GM21526 (cell line): ENCODE results near the gene DUSP11.
"Not testable (repeated sequence)": the region's sequence is repeated elsewhere in the genome, so short reads cannot be mapped to it uniquely, and the experiment has no call there.

Experiments
- ATAC-seq: cut with Tn5 transposase; IDR thresholded peaks from one replicate; pipeline ENCODE4 v1.9.1; 2021; ENCODE audit warnings: moderate library complexity; ENCODE audit not compliant: unreplicated experiment, low FRiP score

The DUSP11 gene

GRCh38 chr2:73718851-73719621 is 60.9 kb downstream of the DUSP11 start:
- no peak for ATAC-seq

DNA sequence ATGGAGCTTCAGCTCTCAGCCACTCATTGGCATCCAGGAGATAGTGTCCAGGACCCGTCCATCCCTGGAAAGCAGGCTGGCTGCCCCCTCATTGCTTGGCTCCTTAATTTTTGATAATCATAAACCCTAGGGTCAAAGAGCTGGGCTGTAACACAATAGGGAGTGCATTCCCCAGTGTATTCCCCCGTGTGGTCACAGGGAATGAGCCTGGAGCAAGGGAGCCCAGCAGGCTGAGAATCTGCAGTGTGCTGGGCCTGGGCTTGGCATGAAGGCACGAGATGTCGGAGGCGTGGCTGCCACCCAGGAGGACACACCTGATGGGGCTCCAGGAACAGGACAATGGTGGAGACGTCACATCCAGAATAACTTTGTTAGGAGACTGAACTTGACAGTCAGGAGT is 61.5 kb downstream of the DUSP11 start:
- ATAC-seq = no peak

GRCh38 chr2:73717695-73718094 is 62.2 kb downstream of the DUSP11 start:
- ATAC-seq = not testable (repeated sequence)

DNA sequence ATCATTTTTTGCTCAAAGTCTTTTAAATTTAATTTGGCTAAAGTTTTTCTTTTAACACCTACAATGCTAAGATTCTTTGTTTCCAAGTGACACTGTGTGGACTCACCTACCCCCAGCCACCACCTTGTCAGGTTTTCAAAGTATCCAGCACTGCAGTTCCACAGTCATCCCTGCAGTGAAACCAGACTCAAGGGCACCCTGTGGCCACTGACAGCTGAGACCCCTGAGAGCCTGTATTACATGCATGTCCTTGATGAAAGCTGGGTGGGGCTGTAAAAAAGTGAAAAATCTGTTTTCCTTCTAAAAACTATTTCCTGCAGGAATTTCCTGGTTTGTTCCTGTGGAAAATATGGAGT is 62.7 kb downstream of the DUSP11 start:
- no peak for ATAC-seq

- ATAC-seq = no peak
Measured at GRCh38 chr2:73716543-73717250, 63.2 kb downstream of the DUSP11 start.

DNA sequence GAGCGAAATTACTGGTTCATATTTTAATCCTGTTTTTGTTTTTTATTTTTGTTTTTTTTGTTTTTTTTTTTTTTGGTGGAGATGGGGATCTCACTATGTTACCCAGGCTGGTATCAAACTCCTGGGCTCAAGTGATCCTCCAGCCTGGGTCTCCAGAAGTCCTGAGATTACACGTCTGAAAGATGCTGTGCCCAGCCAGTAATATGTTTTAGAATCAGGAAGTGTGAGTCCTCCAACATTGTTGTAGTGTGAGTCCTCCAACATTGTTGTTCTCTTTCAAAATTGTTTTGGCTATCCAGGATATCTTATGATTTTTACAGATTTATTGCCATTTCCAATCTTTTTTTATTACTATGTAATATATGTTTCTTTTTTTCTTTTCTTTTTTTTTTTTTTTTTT is 65.8 kb downstream of the DUSP11 start:
- no peak for ATAC-seq
